ENCODE data around the gene DCPS.

DNA sequence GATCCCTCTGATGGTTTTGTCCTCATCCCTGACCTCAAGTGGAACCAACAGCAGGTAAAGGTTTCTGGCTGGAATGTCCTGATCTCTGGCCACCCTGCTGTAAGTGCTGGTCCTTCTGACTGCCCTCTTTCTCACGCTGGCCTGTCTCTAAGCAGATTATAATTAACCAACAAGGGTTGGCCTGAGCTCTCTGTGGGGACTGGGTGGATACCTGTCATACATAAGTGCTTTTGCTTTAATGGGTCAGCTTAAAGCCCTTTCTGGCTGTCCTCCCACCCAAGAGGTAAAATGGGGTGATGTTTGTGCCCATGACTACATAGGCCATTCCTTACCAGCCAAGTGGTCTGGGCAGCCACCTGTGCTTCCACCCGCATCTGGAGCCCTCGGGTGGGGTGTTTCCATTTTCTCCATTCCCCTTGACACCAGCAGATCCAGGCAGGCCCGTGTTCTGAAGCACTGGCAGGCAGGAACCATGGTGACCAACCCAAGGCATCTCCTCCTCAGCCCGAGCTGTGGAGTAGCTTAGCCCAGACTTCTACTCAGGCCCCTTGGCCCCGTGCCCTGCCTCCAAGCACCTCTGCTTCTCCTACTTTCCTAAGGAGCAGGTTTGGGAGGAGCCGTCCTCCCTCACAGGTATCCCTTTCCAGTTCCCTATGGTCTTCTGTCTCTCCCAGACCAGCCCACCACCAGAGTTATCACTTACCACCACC lies 34.6 kb downstream of the DCPS start:
- TF ChIP-seq, protein P1, sequence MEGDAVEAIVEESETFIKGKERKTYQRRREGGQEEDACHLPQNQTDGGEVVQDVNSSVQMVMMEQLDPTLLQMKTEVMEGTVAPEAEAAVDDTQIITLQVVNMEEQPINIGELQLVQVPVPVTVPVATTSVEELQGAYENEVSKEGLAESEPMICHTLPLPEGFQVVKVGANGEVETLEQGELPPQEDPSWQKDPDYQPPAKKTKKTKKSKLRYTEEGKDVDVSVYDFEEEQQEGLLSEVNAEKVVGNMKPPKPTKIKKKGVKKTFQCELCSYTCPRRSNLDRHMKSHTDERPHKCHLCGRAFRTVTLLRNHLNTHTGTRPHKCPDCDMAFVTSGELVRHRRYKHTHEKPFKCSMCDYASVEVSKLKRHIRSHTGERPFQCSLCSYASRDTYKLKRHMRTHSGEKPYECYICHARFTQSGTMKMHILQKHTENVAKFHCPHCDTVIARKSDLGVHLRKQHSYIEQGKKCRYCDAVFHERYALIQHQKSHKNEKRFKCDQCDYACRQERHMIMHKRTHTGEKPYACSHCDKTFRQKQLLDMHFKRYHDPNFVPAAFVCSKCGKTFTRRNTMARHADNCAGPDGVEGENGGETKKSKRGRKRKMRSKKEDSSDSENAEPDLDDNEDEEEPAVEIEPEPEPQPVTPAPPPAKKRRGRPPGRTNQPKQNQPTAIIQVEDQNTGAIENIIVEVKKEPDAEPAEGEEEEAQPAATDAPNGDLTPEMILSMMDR (conservative IDR thresholded peaks at IDR 0.05 in 1 of 2, IDR thresholded peaks at IDR 0.05 in 1 of 2; ENCODE audit: extremely low read depth in 1 of 2, insufficient read depth in 1 of 2, low read depth in 1 of 2, low read length in 2 of 2): no peak
- TF ChIP-seq EZH2 (IDR thresholded peaks at IDR 0.05; ENCODE audit: borderline replicate concordance, low read length): no peak

Data from mammary epithelial cell (primary cell).